Ovary (tissue), 3 donors: ENCODE data around the gene NNT.

Experiments
- EP300 ChIP-seq: sonication (generic); formaldehyde crosslinking; IDR thresholded peaks from one replicate; pipeline ENCODE4 v1.6.1; 2017; ENCODE audit warnings: antibody characterized with exemption
- POLR2A ChIP-seq: fragments of 450-650 bp; IDR thresholded peaks from one replicate; pipeline ENCODE4 v1.6.1; 2017; ENCODE audit warnings: antibody characterized with exemption, mild to moderate bottlenecking, moderate library complexity
- TF ChIP-seq, protein P1 (sequence below), 3 donors: fragments of 450-650 bp in 2 of 3; fragments of 200-600 bp in 1 of 3; IDR thresholded peaks; one replicate each; pipeline versions ENCODE4 v1.5.1 to v1.8.0; 2016 to 2022; ENCODE audit warnings: antibody characterized with exemption in 3 of 3, mild to moderate bottlenecking in 1 of 3
- donor health status: DM: no; HTN: no; CAD: no.

GRCh38 chr5:43615445-43616184 is 12.6 kb downstream of the NNT start:
- TF ChIP-seq, protein P1, sequence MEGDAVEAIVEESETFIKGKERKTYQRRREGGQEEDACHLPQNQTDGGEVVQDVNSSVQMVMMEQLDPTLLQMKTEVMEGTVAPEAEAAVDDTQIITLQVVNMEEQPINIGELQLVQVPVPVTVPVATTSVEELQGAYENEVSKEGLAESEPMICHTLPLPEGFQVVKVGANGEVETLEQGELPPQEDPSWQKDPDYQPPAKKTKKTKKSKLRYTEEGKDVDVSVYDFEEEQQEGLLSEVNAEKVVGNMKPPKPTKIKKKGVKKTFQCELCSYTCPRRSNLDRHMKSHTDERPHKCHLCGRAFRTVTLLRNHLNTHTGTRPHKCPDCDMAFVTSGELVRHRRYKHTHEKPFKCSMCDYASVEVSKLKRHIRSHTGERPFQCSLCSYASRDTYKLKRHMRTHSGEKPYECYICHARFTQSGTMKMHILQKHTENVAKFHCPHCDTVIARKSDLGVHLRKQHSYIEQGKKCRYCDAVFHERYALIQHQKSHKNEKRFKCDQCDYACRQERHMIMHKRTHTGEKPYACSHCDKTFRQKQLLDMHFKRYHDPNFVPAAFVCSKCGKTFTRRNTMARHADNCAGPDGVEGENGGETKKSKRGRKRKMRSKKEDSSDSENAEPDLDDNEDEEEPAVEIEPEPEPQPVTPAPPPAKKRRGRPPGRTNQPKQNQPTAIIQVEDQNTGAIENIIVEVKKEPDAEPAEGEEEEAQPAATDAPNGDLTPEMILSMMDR (IDR thresholded peaks at IDR 0.05), result no peak
- TF ChIP-seq POLR2A (no peak), EP300 (no peak)
